IPS-20b (cell line): Measurements from ENCODE around the gene CLEC3A.
"Not testable (repeated sequence)": the region's sequence is repeated elsewhere in the genome, so short reads cannot be mapped to it uniquely, and the experiment has no call there.

Source experiments
- H3K27ac ChIP-seq: one replicate; pipeline ENCODE4 v1.5.1; 2013; ENCODE audit warnings: low read length
- H3K27me3 ChIP-seq: 2 replicates; pipeline ENCODE4 v1.6.1; 2013; ENCODE audit warnings: mild to moderate bottlenecking, low read length, inconsistent platforms; ENCODE audit not compliant: insufficient read depth
- H3K36me3 ChIP-seq: 2 replicates; pipeline ENCODE4 v1.6.1; 2013; ENCODE audit warnings: low read depth, mild to moderate bottlenecking, inconsistent platforms, low read length, moderate library complexity; ENCODE audit not compliant: insufficient read depth
- H3K4me1 ChIP-seq: 2 replicates; pipeline ENCODE4 v1.6.1; 2013; ENCODE audit warnings: mild to moderate bottlenecking, control low read depth, inconsistent platforms, low read length, moderate library complexity; ENCODE audit not compliant: insufficient read depth
- H3K4me3 ChIP-seq: 2 replicates; pipeline ENCODE4 v1.5.1; 2013; ENCODE audit warnings: mild to moderate bottlenecking, low read length, inconsistent platforms
- H3K9ac ChIP-seq: 2 replicates; pipeline ENCODE4 v1.6.1; 2013; ENCODE audit warnings: low read depth, mild to moderate bottlenecking, inconsistent platforms, low read length, moderate library complexity
- H3K9me3 ChIP-seq: 2 replicates; pipeline ENCODE4 v1.6.1; 2013; ENCODE audit warnings: mild to moderate bottlenecking, low read depth, low read length, inconsistent platforms; ENCODE audit not compliant: insufficient read depth

The CLEC3A gene

GRCh38 chr16:78035012-78035411, 12.7 kb downstream of the CLEC3A start:
- Histone ChIP-seq H3K27me3 (peaks cover 3% of the 10 kb centered on the region; the same call in 1 of the 2 replicates), H3K9ac (no peak overlapping the region), H3K36me3 (no peaks in the 10 kb centered on the region), H3K4me3 (no peak overlapping the region), H3K9me3 (no peaks in the 10 kb centered on the region), H3K27ac (no peak overlapping the region), H3K4me1 (no peaks in the 10 kb centered on the region)

GRCh38 chr16:78040396-78040795, 18.0 kb downstream of the CLEC3A start:
- peaks cover 16% of the 10 kb centered on the region for H3K27me3 ChIP-seq
- no peaks in the 10 kb centered on the region for H3K36me3 ChIP-seq
- H3K4me3 ChIP-seq, result no peak overlapping the region
- no peak overlapping the region for H3K27ac ChIP-seq
- H3K9ac ChIP-seq, result no peak overlapping the region
- H3K9me3 ChIP-seq, result no peaks in the 10 kb centered on the region
- H3K4me1 ChIP-seq, result no peaks in the 10 kb centered on the region

GRCh38 chr16:78045865-78046581, 23.7 kb downstream of the CLEC3A start:
- Histone ChIP-seq H3K27me3 (peaks cover 30% of the 10 kb centered on the region), H3K4me3 (peak overlapping the region; percentile 52; the same call in 1 of the 2 replicates), H3K27ac (no peak overlapping the region)

GRCh38 chr16:78048319-78048718, 26.0 kb downstream of the CLEC3A start:
- H3K27me3 ChIP-seq, result peaks cover 39% of the 10 kb centered on the region
- H3K27ac ChIP-seq, result no peak overlapping the region
- no peak overlapping the region for H3K9ac ChIP-seq
- no peaks in the 10 kb centered on the region; the same call in 1 of the 2 replicates for H3K4me1 ChIP-seq
- H3K9me3 ChIP-seq, result no peaks in the 10 kb centered on the region
- no peaks in the 10 kb centered on the region for H3K36me3 ChIP-seq
- no peak overlapping the region for H3K4me3 ChIP-seq

More at GRCh38 chr16:78045865-78046581, 23.7 kb downstream of the CLEC3A start:
- Histone ChIP-seq H3K4me1 (no peaks in the 10 kb centered on the region; the same call in 1 of the 2 replicates), H3K9ac (no peak overlapping the region), H3K36me3 (no peaks in the 10 kb centered on the region), H3K9me3 (no peaks in the 10 kb centered on the region)

- H3K27ac ChIP-seq, result no peak overlapping the region
- no peaks in the 10 kb centered on the region for H3K36me3 ChIP-seq
- H3K9me3 ChIP-seq, result no peaks in the 10 kb centered on the region
- no peak overlapping the region for H3K9ac ChIP-seq
- H3K4me1 ChIP-seq, result no peaks in the 10 kb centered on the region
- H3K4me3 ChIP-seq, result no peak overlapping the region
- H3K27me3 ChIP-seq, result peaks cover 46% of the 10 kb centered on the region
These were observed 28.5 kb downstream of the CLEC3A start for GRCh38 chr16:78050734-78051400.

- peaks cover 44% of the 10 kb centered on the region for H3K27me3 ChIP-seq
- H3K27ac ChIP-seq, result no peak overlapping the region
- H3K4me1 ChIP-seq, result no peaks in the 10 kb centered on the region
- no peaks in the 10 kb centered on the region for H3K36me3 ChIP-seq
- no peak overlapping the region for H3K9ac ChIP-seq
- H3K4me3 ChIP-seq, result no peak overlapping the region
- H3K9me3 ChIP-seq, result no peaks in the 10 kb centered on the region
These were observed 35.6 kb downstream of the CLEC3A start for GRCh38 chr16:78057803-78058564.

- H3K4me3 ChIP-seq, H3K36me3 ChIP-seq, H3K27ac ChIP-seq, H3K9me3 ChIP-seq, H3K4me1 ChIP-seq, H3K9ac ChIP-seq: not testable (repeated sequence)
- H3K27me3 ChIP-seq, result peaks cover 46% of the 10 kb centered on the region
These were observed 37.5 kb downstream of the CLEC3A start for GRCh38 chr16:78059806-78060205.

- no peak overlapping the region for H3K27ac ChIP-seq
- H3K36me3 ChIP-seq, result no peaks in the 10 kb centered on the region
- H3K9ac ChIP-seq, result no peak overlapping the region
- no peaks in the 10 kb centered on the region for H3K9me3 ChIP-seq
- H3K4me1 ChIP-seq, result no peaks in the 10 kb centered on the region
- no peak overlapping the region for H3K4me3 ChIP-seq
- peaks cover 48% of the 10 kb centered on the region for H3K27me3 ChIP-seq
These were observed 37.9 kb downstream of the CLEC3A start for GRCh38 chr16:78060295-78060694.

GRCh38 chr16:78060809-78061208, 38.5 kb downstream of the CLEC3A start:
- H3K27ac ChIP-seq, result no peak overlapping the region
- no peak overlapping the region for H3K4me3 ChIP-seq
- H3K9ac ChIP-seq, result no peak overlapping the region
- no peaks in the 10 kb centered on the region for H3K36me3 ChIP-seq
- H3K4me1 ChIP-seq, result no peaks in the 10 kb centered on the region
- peaks cover 48% of the 10 kb centered on the region for H3K27me3 ChIP-seq
- H3K9me3 ChIP-seq, result no peaks in the 10 kb centered on the region

- no peak overlapping the region for H3K9ac ChIP-seq
- no peaks in the 10 kb centered on the region; the same call in 1 of the 2 replicates for H3K9me3 ChIP-seq
- no peaks in the 10 kb centered on the region for H3K36me3 ChIP-seq
- no peak overlapping the region for H3K4me3 ChIP-seq
- no peaks in the 10 kb centered on the region for H3K4me1 ChIP-seq
- peaks cover 67% of the 10 kb centered on the region for H3K27me3 ChIP-seq
- H3K27ac ChIP-seq, result no peak overlapping the region
These were observed 43.0 kb downstream of the CLEC3A start for GRCh38 chr16:78065319-78065718.

GRCh38 chr16:78069913-78070312, 47.6 kb downstream of the CLEC3A start:
- no peak overlapping the region for H3K27ac ChIP-seq
- H3K36me3 ChIP-seq, result no peaks in the 10 kb centered on the region
- H3K4me1 ChIP-seq, result peaks cover 12% of the 10 kb centered on the region
- no peaks in the 10 kb centered on the region; the same call in 1 of the 2 replicates for H3K9me3 ChIP-seq
- H3K9ac ChIP-seq, result no peak overlapping the region
- H3K27me3 ChIP-seq, result peaks cover 94% of the 10 kb centered on the region
- H3K4me3 ChIP-seq, result no peak overlapping the region
